OCI-M1 (cell line): ENCODE measurements around the gene UQCRHL.

Experiments
- DNase-seq: peaks from one replicate; lab custom pipeline; 2025; lab: John Stamatoyannopoulos, UW

UQCRHL gene

GRCh38 chr1:15797614-15798390 lies 9.6 kb downstream of the UQCRHL start:
- no peak for DNase-seq

- DNase-seq, result no peak
These were observed 11.4 kb downstream of the UQCRHL start for GRCh38 chr1:15796086-15796462.

- peak; percentile 27 for DNase-seq
These were observed 18.7 kb downstream of the UQCRHL start for GRCh38 chr1:15788624-15789301.

GRCh38 chr1:15786581-15786980 lies 20.9 kb downstream of the UQCRHL start:
- no peak for DNase-seq

- no peak for DNase-seq
These were observed 21.8 kb downstream of the UQCRHL start for GRCh38 chr1:15785683-15786082.

- DNase-seq, result no peak
These were observed 29.3 kb downstream of the UQCRHL start for GRCh38 chr1:15777909-15778707.

- no peak for DNase-seq
These were observed 31.7 kb downstream of the UQCRHL start for GRCh38 chr1:15775706-15776105.

- no peak for DNase-seq
These were observed 35.5 kb downstream of the UQCRHL start for GRCh38 chr1:15771836-15772515.

GRCh38 chr1:15770313-15770962 lies 37.0 kb downstream of the UQCRHL start:
- no peak for DNase-seq

- no peak for DNase-seq
These were observed 39.1 kb downstream of the UQCRHL start for GRCh38 chr1:15768388-15768787.

GRCh38 chr1:15767941-15768340 lies 39.5 kb downstream of the UQCRHL start:
- DNase-seq, result no peak

- no peak for DNase-seq
These were observed 41.8 kb downstream of the UQCRHL start for GRCh38 chr1:15765495-15766194.

GRCh38 chr1:15764890-15765289 lies 42.6 kb downstream of the UQCRHL start:
- DNase-seq, result no peak

- no peak for DNase-seq
These were observed 43.1 kb downstream of the UQCRHL start for GRCh38 chr1:15764269-15764764.

GRCh38 chr1:15762546-15762945 lies 44.9 kb downstream of the UQCRHL start:
- DNase-seq, result no peak

- peak; percentile 74 for DNase-seq
These were observed 45.9 kb downstream of the UQCRHL start for GRCh38 chr1:15761366-15762128.

GRCh38 chr1:15760520-15761211 lies 46.8 kb downstream of the UQCRHL start:
- DNase-seq, result no peak

GRCh38 chr1:15758953-15759661 lies 48.3 kb downstream of the UQCRHL start:
- no peak for DNase-seq
